HG03520 (cell line): ENCODE measurements around the gene NHERF2.
"Not testable (repeated sequence)": the region's sequence is repeated elsewhere in the genome, so short reads cannot be mapped to it uniquely, and the experiment has no call there.

ENCODE experiments used
- ATAC-seq: cut with Tn5 transposase; IDR thresholded peaks from one replicate; pipeline ENCODE4 v1.9.1; 2021; ENCODE audit warnings: mild to moderate bottlenecking, moderate library complexity; ENCODE audit not compliant: unreplicated experiment

The NHERF2 gene

GRCh38 chr16:2004795-2005517 is 21.7 kb upstream of the NHERF2 start:
- no peak for ATAC-seq

GRCh38 chr16:2005646-2006045 is 21.1 kb upstream of the NHERF2 start:
- no peak for ATAC-seq

GRCh38 chr16:2006317-2006716 is 20.4 kb upstream of the NHERF2 start:
- ATAC-seq = no peak

GRCh38 chr16:2007081-2007836 is 19.4 kb upstream of the NHERF2 start:
- ATAC-seq = no peak

- ATAC-seq = no peak
Observed at GRCh38 chr16:2008009-2008526, 18.6 kb upstream of the NHERF2 start.

- ATAC-seq = no peak
Observed at GRCh38 chr16:2008631-2009163, 18.0 kb upstream of the NHERF2 start.

GRCh38 chr16:2009164-2009711 is 17.5 kb upstream of the NHERF2 start:
- ATAC-seq = peak; percentile 21

- ATAC-seq = peak; percentile 70
Observed at GRCh38 chr16:2009791-2010510, 16.8 kb upstream of the NHERF2 start, which contains the start of gene ZNF598. Gene ZNF598, minus strand, starts transcription at chr16:2009821.

- not testable (repeated sequence) for ATAC-seq
Observed at GRCh38 chr16:2011726-2012125, 15.0 kb upstream of the NHERF2 start.

GRCh38 chr16:2013527-2013926 is 13.2 kb upstream of the NHERF2 start:
- no peak for ATAC-seq

GRCh38 chr16:2015117-2015946 is 11.4 kb upstream of the NHERF2 start:
- no peak for ATAC-seq

GRCh38 chr16:2015947-2016208 is 10.8 kb upstream of the NHERF2 start:
- ATAC-seq = no peak

- ATAC-seq = no peak
Observed at GRCh38 chr16:2016407-2016922, 10.2 kb upstream of the NHERF2 start.

GRCh38 chr16:2019518-2019920 is 7.2 kb upstream of the NHERF2 start, which contains the start of gene NPW:
Gene NPW, plus strand, starts transcription at chr16:2019785.
- no peak for ATAC-seq

GRCh38 chr16:2019921-2020831 is 6.5 kb upstream of the NHERF2 start:
- ATAC-seq = no peak

GRCh38 chr16:2022723-2023091 is 4.0 kb upstream of the NHERF2 start:
- no peak for ATAC-seq

GRCh38 chr16:2023092-2024031 is 3.3 kb upstream of the NHERF2 start:
- peak; percentile 50 for ATAC-seq

GRCh38 chr16:2024032-2024420 is 2.7 kb upstream of the NHERF2 start:
- no peak for ATAC-seq
